GM12878 (cell line): Measurements from ENCODE around the gene KCNQ1OT1. TPM values are rescaled to one million over a fixed set of nuclear protein-coding genes. Genes with fewer than 3 reads are reported as not detected.

Source experiments
- ATAC-seq: fragments of 200-7000 bp; cut with Tn5 transposase; 3 replicates; pipeline ENCODE4 v1.9.1; 2020; ENCODE audit warnings: mild to moderate bottlenecking, moderate library complexity
- BruUV-seq: library from RNA; stranded (reverse); fragments of 400-500 nt; replicated peaks from 2 replicates; lab custom pipeline; 2021; lab: Mats Ljungman, UMichigan
- CTCF ChIA-PET: fragments of 300-600 bp; sonication (Branson Sonifier 250); formaldehyde crosslinking; extraction: SDS; loops from one replicate; lab custom pipeline; 2021; ENCODE audit warnings: inconsistent platforms; lab: Yijun Ruan, JAX
- POLR2A ChIA-PET: fragments of 350-600 bp; formaldehyde crosslinking; extraction: SDS; loops from one replicate; lab custom pipeline; 2021; ENCODE audit warnings: inconsistent platforms; lab: Charles Lee
- RAD21 ChIA-PET: fragments of 300-600 bp; sonication (Branson Sonifier 250); formaldehyde crosslinking; loops from one replicate; lab custom pipeline; 2023; ENCODE audit warnings: antibody characterized with exemption; ENCODE audit not compliant: unreplicated experiment; lab: Charles Lee
- SMC1A ChIA-PET: fragments of 300-600 bp; sonication (Branson Sonifier 250); formaldehyde crosslinking; loops from one replicate; lab custom pipeline; 2023; ENCODE audit not compliant: unreplicated experiment, uncharacterized antibody; lab: Charles Lee
- DNase-seq: peaks from one replicate; pipeline ENCODE4 v3.0.0-alpha.2; 2011; ENCODE audit warnings: low read depth, low spot score
- FAIRE-seq: peaks from 3 replicates; lab custom pipeline; 2011; peaks lifted over from hg19 to GRCh38; lab: Jason Lieb, UNC
- H2AFZ ChIP-seq: 2 replicates; pipeline ENCODE4 v1.6.0; 2011; ENCODE audit warnings: low read depth, low read length, control low read depth; ENCODE audit not compliant: control insufficient read depth
- H3K27ac ChIP-seq: 2 replicates; pipeline ENCODE4 v1.5.1; 2011; ENCODE audit warnings: control low read depth; ENCODE audit not compliant: control insufficient read depth, insufficient read depth
- H3K27me3 ChIP-seq, 2 experiments: replicated peaks in 1 of 2; 2 replicates each; pipeline versions ENCODE4 v1.6.0 to v1.6.1; 2011; ENCODE audit warnings: low read length in 1 of 2; ENCODE audit not compliant: control insufficient read depth in 2 of 2, insufficient read depth in 2 of 2
- H3K36me3 ChIP-seq, 2 experiments: 2 replicates each; pipeline ENCODE4 v1.5.1; 2011; ENCODE audit warnings: low read length in 1 of 2; ENCODE audit not compliant: control insufficient read depth in 2 of 2, insufficient read depth in 2 of 2
- H3K4me1 ChIP-seq: 2 replicates; pipeline ENCODE4 v1.6.1; 2011; ENCODE audit warnings: mild to moderate bottlenecking, low read length, moderate library complexity, mixed read lengths; ENCODE audit not compliant: control insufficient read depth, insufficient read depth
- H3K4me2 ChIP-seq: 2 replicates; pipeline ENCODE4 v1.6.0; 2011; ENCODE audit warnings: control low read depth; ENCODE audit not compliant: control insufficient read depth, insufficient read depth
- H3K4me3 ChIP-seq: fragments of 200-600 bp; sonication (generic); 2 replicates; pipeline ENCODE4 v1.5.1; 2016
- H3K79me2 ChIP-seq: 2 replicates; pipeline ENCODE4 v1.6.0; 2011; ENCODE audit warnings: low read length; ENCODE audit not compliant: control insufficient read depth, insufficient read depth
- H3K9ac ChIP-seq: 2 replicates; pipeline ENCODE4 v1.8.0; 2011; ENCODE audit warnings: low read length, control low read depth, mixed read lengths; ENCODE audit not compliant: control insufficient read depth, insufficient read depth
- H3K9me3 ChIP-seq: replicated peaks from 3 replicates; pipeline ENCODE4 v1.5.1; 2011; ENCODE audit warnings: mild to moderate bottlenecking, low read length; ENCODE audit not compliant: control insufficient read depth, insufficient read depth
- H4K20me1 ChIP-seq: 2 replicates; pipeline ENCODE4 v1.6.0; 2011; ENCODE audit not compliant: control insufficient read depth, insufficient read depth
- HDAC2 ChIP-seq: fragments of 200-600 bp; sonication (generic); IDR thresholded peaks from 2 replicates; pipeline ENCODE4 v1.6.1; 2017
- SMC3 ChIP-seq: IDR thresholded peaks from 2 replicates; pipeline ENCODE4 v1.6.1; 2011; ENCODE audit warnings: low read length, improper control_type of control experiment, borderline replicate concordance
- SUZ12 ChIP-seq: fragments of 200-600 bp; sonication (generic); IDR thresholded peaks from one replicate; pipeline ENCODE4 v1.6.1; 2018; ENCODE audit warnings: antibody characterized with exemption, mild to moderate bottlenecking; ENCODE audit not compliant: unreplicated experiment
- WGBS: methylation state at CpG from one replicate; pipeline ENCODE4 v1.1.6; 2016; ENCODE audit warnings: low lambda C conversion rate; ENCODE audit not compliant: insufficient replicate concordance, insufficient coverage; ENCODE audit errors: missing lambda C conversion rate; 5-methylcytosine and 5-hydroxymethylcytosine counted together
- in situ Hi-C: fragments of 300-500 bp; cut with MboI; formaldehyde crosslinking; loops from 9 replicates; pipeline ENCODE4 v1.14.3; 2018; ENCODE audit warnings: mixed read lengths
- intact Hi-C: fragments of 100-400 bp; cut with micrococcal nuclease; formaldehyde crosslinking; loops from one replicate; pipeline ENCODE4 v1.14.2; 2022; ENCODE audit not compliant: unreplicated experiment
- polyA plus RNA-seq, 11 experiments: library from polyadenylated mRNA; depleted of rRNA in 4 of 11; unstranded in 6 of 11; stranded (reverse) in 5 of 11; fragments of >200 nt; fragmentation: Nextera tagmentation in 4 of 11; fragmentation: Illumina TruSeq in 1 of 11; extraction: Ambion mirVana in 4 of 11; extraction: Trizol in 1 of 11; gene quantifications; 1 replicate in 1 of 11; 2 replicates in 10 of 11; pipeline versions ENCODE4 v1.2.1 to v1.2.3, GENCODE V29; 2011 to 2016; ENCODE audit warnings: inconsistent platforms in 2 of 11, missing spikeins in 2 of 11, low read depth in 1 of 11
- total RNA-seq, 4 experiments: library from RNA; depleted of rRNA in 3 of 4; stranded (reverse); fragments of >200 nt in 3 of 4; fragmentation: Illumina TruSeq in 1 of 4; extraction: Trizol in 1 of 4; gene quantifications; 2 replicates each; pipeline versions ENCODE4 v1.2.1 to v1.2.3, GENCODE V29; 2013 to 2021
- TF ChIP-seq, protein P1 (sequence below): fragments of 450-650 bp; formaldehyde crosslinking; IDR thresholded peaks from 2 replicates; pipeline ENCODE4 v1.4.0; 2022; ENCODE audit warnings: mild to moderate bottlenecking, moderate library complexity
- TF ChIP-seq, protein P2 (sequence below): fragments of 450-650 bp; IDR thresholded peaks from 2 replicates; pipeline ENCODE4 v1.6.1; 2017; ENCODE audit warnings: mild to moderate bottlenecking, moderate library complexity

Gene KCNQ1OT1
- total and polyA plus RNA-seq, 10 of the 15 experiments (the other 5 are each of a cell fraction or from before 2014, with no cell fraction given) = 0.02 to 1.6 (median 0.41) TPM

DNA sequence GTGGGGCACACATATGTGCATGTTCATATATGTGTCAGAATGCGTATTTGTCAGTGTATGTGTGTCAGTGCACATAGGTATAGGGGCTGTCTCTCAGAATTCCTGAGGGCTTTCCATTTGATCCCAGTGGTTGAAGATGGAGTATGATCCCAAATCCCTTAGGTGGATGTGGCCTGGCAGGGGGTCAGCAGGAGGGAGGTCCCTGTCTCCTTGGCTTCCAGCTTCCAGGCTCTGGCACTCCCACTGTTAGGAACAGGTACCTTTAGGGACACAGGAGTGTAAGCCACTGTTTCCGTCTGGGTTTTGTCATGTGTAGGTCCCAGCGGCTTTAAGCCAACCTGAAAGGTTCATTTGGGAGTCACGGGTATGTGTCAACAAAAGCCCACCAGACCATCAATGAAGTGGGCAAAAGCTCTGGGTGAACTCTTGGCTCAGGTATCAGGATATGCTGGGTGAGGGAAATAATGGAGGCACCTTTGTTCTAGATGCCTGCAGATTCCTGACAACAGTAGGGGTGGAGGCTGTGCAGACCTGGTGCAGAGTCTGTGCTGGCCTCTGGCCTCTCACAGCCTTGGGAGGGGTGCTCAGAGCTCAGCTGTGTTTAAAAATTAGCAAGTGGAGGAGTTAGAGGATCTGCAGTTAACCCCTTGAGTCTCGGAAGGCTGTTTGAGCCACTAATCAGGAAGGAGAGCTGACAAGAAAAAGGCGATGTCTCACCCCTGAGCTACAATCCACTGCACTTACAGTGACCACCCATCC is 9.0 kb downstream of the KCNQ1OT1 start:
- H3K27ac ChIP-seq = no peak overlapping the region
- H3K4me3 ChIP-seq = no peak overlapping the region
- peaks cover 15% of the 10 kb centered on the region for H3K79me2 ChIP-seq
- H4K20me1 ChIP-seq = no peaks in the 10 kb centered on the region
- ChIA-PET CTCF (no interaction called here), SMC1A (interaction anchor here (3.1 kb wide), 1 partner anchor 9 kb away, joined by 7 read pairs; no protein-coding TSS in a partner anchor), RAD21 (no interaction called here), POLR2A (no interaction called here)
- no peaks in the 10 kb centered on the region; the same call in 1 of the 2 replicates for H3K4me1 ChIP-seq
- DNase-seq (no peak), FAIRE-seq (no peak), ATAC-seq (no peak)
- WGBS = 63% methylated on average over 6 of the region's 6 CpGs
- no peak overlapping the region for H3K9ac ChIP-seq
- H3K36me3 ChIP-seq = peaks cover 0 to 2% of the 10 kb centered on the region in 2 experiments; a peak in 1 of 4 replicates
- intact Hi-C loops (no loop called here), in situ Hi-C loops (no loop called here)
- H3K4me2 ChIP-seq = no peak overlapping the region
- no peaks in the 10 kb centered on the region for H3K9me3 ChIP-seq
- BruUV-seq = no TSS peak
- no peaks in the 10 kb centered on the region; a peak in 1 of 4 replicates for H3K27me3 ChIP-seq
- no peak overlapping the region for H2AFZ ChIP-seq
- TF ChIP-seq SUZ12 (no peak), HDAC2 (no peak), SMC3 (no peak)
- TF ChIP-seq, protein P1, sequence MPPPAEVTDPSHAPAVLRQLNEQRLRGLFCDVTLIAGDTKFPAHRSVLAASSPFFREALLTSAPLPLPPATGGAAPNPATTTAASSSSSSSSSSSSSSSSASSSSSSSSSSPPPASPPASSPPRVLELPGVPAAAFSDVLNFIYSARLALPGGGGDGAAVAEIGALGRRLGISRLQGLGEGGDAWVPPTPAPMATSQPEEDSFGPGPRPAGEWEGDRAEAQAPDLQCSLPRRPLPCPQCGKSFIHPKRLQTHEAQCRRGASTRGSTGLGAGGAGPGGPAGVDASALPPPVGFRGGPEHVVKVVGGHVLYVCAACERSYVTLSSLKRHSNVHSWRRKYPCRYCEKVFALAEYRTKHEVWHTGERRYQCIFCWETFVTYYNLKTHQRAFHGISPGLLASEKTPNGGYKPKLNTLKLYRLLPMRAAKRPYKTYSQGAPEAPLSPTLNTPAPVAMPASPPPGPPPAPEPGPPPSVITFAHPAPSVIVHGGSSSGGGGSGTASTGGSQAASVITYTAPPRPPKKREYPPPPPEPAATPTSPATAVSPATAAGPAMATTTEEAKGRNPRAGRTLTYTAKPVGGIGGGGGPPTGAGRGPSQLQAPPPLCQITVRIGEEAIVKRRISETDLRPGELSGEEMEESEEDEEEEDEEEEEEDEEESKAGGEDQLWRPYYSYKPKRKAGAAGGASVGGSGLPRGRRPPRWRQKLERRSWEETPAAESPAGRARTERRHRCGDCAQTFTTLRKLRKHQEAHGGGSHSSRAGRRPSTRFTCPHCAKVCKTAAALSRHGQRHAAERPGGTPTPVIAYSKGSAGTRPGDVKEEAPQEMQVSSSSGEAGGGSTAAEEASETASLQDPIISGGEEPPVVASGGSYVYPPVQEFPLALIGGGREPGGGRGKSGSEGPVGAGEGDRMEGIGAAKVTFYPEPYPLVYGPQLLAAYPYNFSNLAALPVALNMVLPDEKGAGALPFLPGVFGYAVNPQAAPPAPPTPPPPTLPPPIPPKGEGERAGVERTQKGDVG (CRISPR knock-in tag) = no peak
- TF ChIP-seq, protein P2, sequence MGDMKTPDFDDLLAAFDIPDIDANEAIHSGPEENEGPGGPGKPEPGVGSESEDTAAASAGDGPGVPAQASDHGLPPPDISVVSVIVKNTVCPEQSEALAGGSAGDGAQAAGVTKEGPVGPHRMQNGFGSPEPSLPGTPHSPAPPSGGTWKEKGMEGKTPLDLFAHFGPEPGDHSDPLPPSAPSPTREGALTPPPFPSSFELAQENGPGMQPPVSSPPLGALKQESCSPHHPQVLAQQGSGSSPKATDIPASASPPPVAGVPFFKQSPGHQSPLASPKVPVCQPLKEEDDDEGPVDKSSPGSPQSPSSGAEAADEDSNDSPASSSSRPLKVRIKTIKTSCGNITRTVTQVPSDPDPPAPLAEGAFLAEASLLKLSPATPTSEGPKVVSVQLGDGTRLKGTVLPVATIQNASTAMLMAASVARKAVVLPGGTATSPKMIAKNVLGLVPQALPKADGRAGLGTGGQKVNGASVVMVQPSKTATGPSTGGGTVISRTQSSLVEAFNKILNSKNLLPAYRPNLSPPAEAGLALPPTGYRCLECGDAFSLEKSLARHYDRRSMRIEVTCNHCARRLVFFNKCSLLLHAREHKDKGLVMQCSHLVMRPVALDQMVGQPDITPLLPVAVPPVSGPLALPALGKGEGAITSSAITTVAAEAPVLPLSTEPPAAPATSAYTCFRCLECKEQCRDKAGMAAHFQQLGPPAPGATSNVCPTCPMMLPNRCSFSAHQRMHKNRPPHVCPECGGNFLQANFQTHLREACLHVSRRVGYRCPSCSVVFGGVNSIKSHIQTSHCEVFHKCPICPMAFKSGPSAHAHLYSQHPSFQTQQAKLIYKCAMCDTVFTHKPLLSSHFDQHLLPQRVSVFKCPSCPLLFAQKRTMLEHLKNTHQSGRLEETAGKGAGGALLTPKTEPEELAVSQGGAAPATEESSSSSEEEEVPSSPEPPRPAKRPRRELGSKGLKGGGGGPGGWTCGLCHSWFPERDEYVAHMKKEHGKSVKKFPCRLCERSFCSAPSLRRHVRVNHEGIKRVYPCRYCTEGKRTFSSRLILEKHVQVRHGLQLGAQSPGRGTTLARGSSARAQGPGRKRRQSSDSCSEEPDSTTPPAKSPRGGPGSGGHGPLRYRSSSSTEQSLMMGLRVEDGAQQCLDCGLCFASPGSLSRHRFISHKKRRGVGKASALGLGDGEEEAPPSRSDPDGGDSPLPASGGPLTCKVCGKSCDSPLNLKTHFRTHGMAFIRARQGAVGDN = no peak
